ENCODE data around the gene MC1R.

Gene MC1R

GRCh38 chr16:89908236-89908635 lies 10.4 kb upstream of the MC1R start:
- Histone ChIP-seq H3K9ac (ENCODE audit: low read depth, low read length) (no peak overlapping the region), H3K27ac (ENCODE audit: low read length) (no peak overlapping the region), H3K36me3 (ENCODE audit: insufficient read depth, low read length) (peaks cover 80% of the 10 kb centered on the region), H3K4me3 (ENCODE audit: low read depth in 1 of 2, low read length in 2 of 2) (no peak overlapping the region), H2AFZ (ENCODE audit: low read depth, low read length) (no peak overlapping the region), H3K9me3 (ENCODE audit: insufficient read depth, low read length, severe bottlenecking) (no peaks in the 10 kb centered on the region), H3K4me2 (ENCODE audit: insufficient read depth, low read length) (no peak overlapping the region), H3K27me3 (ENCODE audit: insufficient read depth, low read length, poor library complexity) (no peaks in the 10 kb centered on the region), H4K20me1 (ENCODE audit: insufficient read depth, low read length) (peaks cover 35% of the 10 kb centered on the region), H3K79me2 (ENCODE audit: insufficient read depth, low read length) (no peaks in the 10 kb centered on the region), H3K4me1 (ENCODE audit: insufficient read depth, low read length) (no peaks in the 10 kb centered on the region)
- DNase-seq (no peak), ATAC-seq (ENCODE audit: insufficient read depth, low read depth) (no peak)
- TF ChIP-seq EZH2 (IDR thresholded peaks at IDR 0.05; ENCODE audit: borderline replicate concordance, low read depth, low read length, severe bottlenecking): no peak
- TF ChIP-seq, protein P1, sequence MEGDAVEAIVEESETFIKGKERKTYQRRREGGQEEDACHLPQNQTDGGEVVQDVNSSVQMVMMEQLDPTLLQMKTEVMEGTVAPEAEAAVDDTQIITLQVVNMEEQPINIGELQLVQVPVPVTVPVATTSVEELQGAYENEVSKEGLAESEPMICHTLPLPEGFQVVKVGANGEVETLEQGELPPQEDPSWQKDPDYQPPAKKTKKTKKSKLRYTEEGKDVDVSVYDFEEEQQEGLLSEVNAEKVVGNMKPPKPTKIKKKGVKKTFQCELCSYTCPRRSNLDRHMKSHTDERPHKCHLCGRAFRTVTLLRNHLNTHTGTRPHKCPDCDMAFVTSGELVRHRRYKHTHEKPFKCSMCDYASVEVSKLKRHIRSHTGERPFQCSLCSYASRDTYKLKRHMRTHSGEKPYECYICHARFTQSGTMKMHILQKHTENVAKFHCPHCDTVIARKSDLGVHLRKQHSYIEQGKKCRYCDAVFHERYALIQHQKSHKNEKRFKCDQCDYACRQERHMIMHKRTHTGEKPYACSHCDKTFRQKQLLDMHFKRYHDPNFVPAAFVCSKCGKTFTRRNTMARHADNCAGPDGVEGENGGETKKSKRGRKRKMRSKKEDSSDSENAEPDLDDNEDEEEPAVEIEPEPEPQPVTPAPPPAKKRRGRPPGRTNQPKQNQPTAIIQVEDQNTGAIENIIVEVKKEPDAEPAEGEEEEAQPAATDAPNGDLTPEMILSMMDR (IDR thresholded peaks at IDR 0.05; ENCODE audit: borderline replicate concordance, extremely low read depth, low read length, poor library complexity, severe bottlenecking): no peak

GRCh38 chr16:89909777-89910716 lies 8.6 kb upstream of the MC1R start:
- H3K27me3 ChIP-seq (ENCODE audit: insufficient read depth, low read length, poor library complexity): no peaks in the 10 kb centered on the region
- DNase-seq: peak; percentile 58
- TF ChIP-seq, protein P1 (IDR thresholded peaks at IDR 0.05; ENCODE audit: borderline replicate concordance, extremely low read depth, low read length, poor library complexity, severe bottlenecking): peak; percentile 87
- TF ChIP-seq EZH2 (IDR thresholded peaks at IDR 0.05; ENCODE audit: borderline replicate concordance, low read depth, low read length, severe bottlenecking): no peak
- H3K36me3 ChIP-seq (ENCODE audit: insufficient read depth, low read length): peaks cover 65% of the 10 kb centered on the region
- H3K27ac ChIP-seq (ENCODE audit: low read length): no peak overlapping the region
- no peak overlapping the region for H3K9ac ChIP-seq (ENCODE audit: low read depth, low read length)
- no peak overlapping the region for H3K4me2 ChIP-seq (ENCODE audit: insufficient read depth, low read length)
- no peak overlapping the region for H3K4me3 ChIP-seq (ENCODE audit: low read depth in 1 of 2, low read length in 2 of 2)
- H3K4me1 ChIP-seq (ENCODE audit: insufficient read depth, low read length): no peaks in the 10 kb centered on the region
- ATAC-seq (ENCODE audit: insufficient read depth, low read depth): peak; percentile 72
- H3K9me3 ChIP-seq (ENCODE audit: insufficient read depth, low read length, severe bottlenecking): no peaks in the 10 kb centered on the region
- no peak overlapping the region for H2AFZ ChIP-seq (ENCODE audit: low read depth, low read length)
- peaks cover 52% of the 10 kb centered on the region for H4K20me1 ChIP-seq (ENCODE audit: insufficient read depth, low read length)
- H3K79me2 ChIP-seq (ENCODE audit: insufficient read depth, low read length): no peaks in the 10 kb centered on the region

- Histone ChIP-seq H3K27ac (ENCODE audit: low read length) (no peak overlapping the region), H3K9me3 (ENCODE audit: insufficient read depth, low read length, severe bottlenecking) (no peaks in the 10 kb centered on the region), H3K4me3 (ENCODE audit: low read depth in 1 of 2, low read length in 2 of 2) (no peak overlapping the region), H4K20me1 (ENCODE audit: insufficient read depth, low read length) (peaks cover 59% of the 10 kb centered on the region), H3K4me2 (ENCODE audit: insufficient read depth, low read length) (no peak overlapping the region), H3K27me3 (ENCODE audit: insufficient read depth, low read length, poor library complexity) (no peaks in the 10 kb centered on the region), H3K79me2 (ENCODE audit: insufficient read depth, low read length) (no peaks in the 10 kb centered on the region), H3K36me3 (ENCODE audit: insufficient read depth, low read length) (peaks cover 57% of the 10 kb centered on the region), H2AFZ (ENCODE audit: low read depth, low read length) (no peak overlapping the region), H3K4me1 (ENCODE audit: insufficient read depth, low read length) (peaks cover 3% of the 10 kb centered on the region), H3K9ac (ENCODE audit: low read depth, low read length) (no peak overlapping the region)
- 0 out of 3 replicates have a peak, but pooled peaks have one; percentile 6 for ATAC-seq (ENCODE audit: insufficient read depth, low read depth)
- DNase-seq: no peak
- TF ChIP-seq, protein P1 (IDR thresholded peaks at IDR 0.05; ENCODE audit: borderline replicate concordance, extremely low read depth, low read length, poor library complexity, severe bottlenecking): no peak
- TF ChIP-seq EZH2 (IDR thresholded peaks at IDR 0.05; ENCODE audit: borderline replicate concordance, low read depth, low read length, severe bottlenecking): no peak
Observed at GRCh38 chr16:89910717-89911354, 7.8 kb upstream of the MC1R start.

Measured in DND-41 (cell line).